Suprapubic skin (tissue), 3 donors: ENCODE measurements around the gene WASF1.

Experiments
- CTCF ChIP-seq, 2 donors: fragments of 200-600 bp in 1 of 2; fragments of 450-650 bp in 1 of 2; sonication (generic) in 1 of 2; IDR thresholded peaks; one replicate each; pipeline ENCODE4 v1.5.1; 2016 to 2019; ENCODE audit warnings: antibody characterized with exemption in 2 of 2, mild to moderate bottlenecking in 1 of 2, moderate library complexity in 1 of 2
- POLR2A ChIP-seq, 2 donors: fragments of 450-650 bp; IDR thresholded peaks; one replicate each; pipeline ENCODE4 v1.6.1; 2017; ENCODE audit warnings: antibody characterized with exemption in 2 of 2, mild to moderate bottlenecking in 2 of 2, moderate library complexity in 2 of 2

- TF ChIP-seq CTCF (IDR thresholded peaks at IDR 0.05) (no peak), POLR2A (IDR thresholded peaks at IDR 0.05) (no peak)
These were observed 9.3 kb upstream of the WASF1 start for GRCh38 chr6:110188791-110189190.
